A549 (cell line): ENCODE data around the gene HAVCR2. TPM values are rescaled to one million over a fixed set of nuclear protein-coding genes. Genes with fewer than 3 reads are reported as not detected.
A peak's percentile ranks its signal among the peaks of the same experiment; 100 is the strongest.

ENCODE experiments used
- BHLHE40 ChIP-seq: IDR thresholded peaks from 2 replicates; pipeline ENCODE4 v1.6.1; 2012; ENCODE audit warnings: low read depth, low read length, inconsistent platforms
- CBX2 ChIP-seq: fragments of 200-600 bp; sonication (generic); IDR thresholded peaks from 2 replicates; pipeline ENCODE4 v1.6.1; 2016; ENCODE audit warnings: low read depth, mild to moderate bottlenecking, borderline replicate concordance
- CEBPB ChIP-seq, 2 experiments: fragments of >200 bp in 1 of 2; sonication (Bioruptor Twin) in 1 of 2; formaldehyde crosslinking in 1 of 2; IDR thresholded peaks; 2 replicates each; pipeline ENCODE4 v1.6.1; 2012 to 2016
- EHF ChIP-seq: fragments of 250-450 bp; sonication (Bioruptor Pico); IDR thresholded peaks from 2 replicates; pipeline ENCODE4 v1.5.0; 2020; ENCODE audit warnings: mild to moderate bottlenecking
- FOXS1 ChIP-seq: fragments of 250-450 bp; sonication (Bioruptor Pico); IDR thresholded peaks from 2 replicates; pipeline ENCODE4 v1.5.0; 2020; ENCODE audit warnings: mild to moderate bottlenecking, moderate library complexity
- HOXA7 ChIP-seq: fragments of 250-450 bp; sonication (Bioruptor Pico); IDR thresholded peaks from 2 replicates; pipeline ENCODE4 v1.5.0; 2020; ENCODE audit warnings: mild to moderate bottlenecking, moderate library complexity
- HOXB5 ChIP-seq: fragments of 250-450 bp; sonication (Bioruptor Pico); IDR thresholded peaks from 2 replicates; pipeline ENCODE4 v1.5.0; 2020; ENCODE audit warnings: mild to moderate bottlenecking, moderate library complexity
- JUN ChIP-seq, 2 experiments: fragments of >200 bp; sonication (Bioruptor Twin); formaldehyde crosslinking; IDR thresholded peaks; 2 replicates in 1 of 2; 3 replicates in 1 of 2; pipeline ENCODE4 v1.6.1; 2016 to 2017
- JUNB ChIP-seq: fragments of >200 bp; sonication (Bioruptor Twin); formaldehyde crosslinking; IDR thresholded peaks from 2 replicates; pipeline ENCODE4 v1.6.1; 2016
- KDM1A ChIP-seq: fragments of 200-600 bp; sonication (generic); IDR thresholded peaks from 2 replicates; pipeline ENCODE4 v1.6.1; 2016; ENCODE audit warnings: low read depth, mild to moderate bottlenecking
- MYC ChIP-seq: IDR thresholded peaks from 2 replicates; pipeline ENCODE4 v1.6.1; 2012; ENCODE audit warnings: mild to moderate bottlenecking, inconsistent platforms, low read length, improper control_type of control experiment, borderline replicate concordance
- NFE2L2 ChIP-seq: fragments of 150-350 bp; conservative IDR thresholded peaks from 2 replicates; pipeline ENCODE4 v1.6.1; 2014; ENCODE audit warnings: low read length
- NR3C1 ChIP-seq: fragments of >200 bp; sonication (Bioruptor Twin); formaldehyde crosslinking; IDR thresholded peaks from 3 replicates; pipeline ENCODE4 v1.6.1; 2017
- PHF8 ChIP-seq: fragments of 200-600 bp; sonication (generic); IDR thresholded peaks from 2 replicates; pipeline ENCODE4 v1.6.1; 2016; ENCODE audit warnings: low read depth, mild to moderate bottlenecking, antibody characterized with exemption, moderate library complexity, borderline replicate concordance
- POLR2A ChIP-seq: IDR thresholded peaks from 2 replicates; pipeline ENCODE4 v1.6.1; 2012; ENCODE audit warnings: mild to moderate bottlenecking, low read length
- POLR2AphosphoS2 ChIP-seq: conservative IDR thresholded peaks from 2 replicates; pipeline ENCODE4 v1.6.1; 2012; ENCODE audit warnings: low read length, improper control_type of control experiment, inconsistent platforms
- RAD21 ChIP-seq, 2 experiments: fragments of >200 bp in 1 of 2; sonication (Bioruptor Twin) in 1 of 2; formaldehyde crosslinking in 1 of 2; IDR thresholded peaks in 1 of 2; conservative IDR thresholded peaks in 1 of 2; 2 replicates in 1 of 2; 3 replicates in 1 of 2; pipeline ENCODE4 v1.6.1; 2012 to 2018; ENCODE audit warnings: inconsistent platforms in 1 of 2
- RARB ChIP-seq: fragments of 250-450 bp; sonication (Bioruptor Pico); IDR thresholded peaks from 2 replicates; pipeline ENCODE4 v1.8.0; 2021; ENCODE audit warnings: mild to moderate bottlenecking, moderate library complexity
- REST ChIP-seq: fragments of 200-600 bp; sonication (generic); IDR thresholded peaks from 2 replicates; pipeline ENCODE4 v1.6.1; 2016; ENCODE audit warnings: antibody characterized with exemption, mild to moderate bottlenecking, moderate library complexity
- RFX5 ChIP-seq: fragments of 450-650 bp; IDR thresholded peaks from 2 replicates; pipeline ENCODE4 v1.7.1; 2014; ENCODE audit warnings: antibody characterized with exemption, mild to moderate bottlenecking, moderate library complexity
- SMC3 ChIP-seq: fragments of >200 bp; sonication (Bioruptor Twin); formaldehyde crosslinking; IDR thresholded peaks from 3 replicates; pipeline ENCODE4 v1.6.1; 2018; ENCODE audit warnings: inconsistent platforms
- USF2 ChIP-seq: fragments of 450-650 bp; IDR thresholded peaks from 2 replicates; pipeline ENCODE4 v1.6.1; 2014; ENCODE audit warnings: antibody characterized with exemption
- ZC3H11A ChIP-seq: fragments of 450-650 bp; IDR thresholded peaks from 2 replicates; pipeline ENCODE4 v1.6.1; 2014; ENCODE audit warnings: antibody characterized with exemption, mild to moderate bottlenecking
- ZFP36 ChIP-seq: fragments of 450-650 bp; IDR thresholded peaks from 2 replicates; pipeline ENCODE4 v1.6.1; 2014; ENCODE audit warnings: borderline replicate concordance; ENCODE audit not compliant: partially characterized antibody
- ZNF302 ChIP-seq: fragments of 250-450 bp; sonication (Bioruptor Pico); IDR thresholded peaks from 2 replicates; pipeline ENCODE4 v1.9.0; 2021; ENCODE audit warnings: inconsistent platforms, mild to moderate bottlenecking, moderate library complexity
- polyA plus RNA-seq, 4 experiments: library from polyadenylated mRNA; depleted of rRNA in 3 of 4; stranded (reverse); fragments of >200 nt; fragmentation: RNase III in 1 of 4; extraction: RNeasy Plus Mini Kit Qiagen cat#74134 plus additional on column Dnase treatment in 1 of 4; gene quantifications; 2 replicates in 3 of 4; 3 replicates in 1 of 4; pipeline ENCODE4 v1.2.3, GENCODE V29; 2011 to 2017
- TF ChIP-seq, protein P1 (sequence below): fragments of 250-450 bp; sonication (Bioruptor Pico); IDR thresholded peaks from 2 replicates; pipeline ENCODE4 v1.5.0; 2020; ENCODE audit warnings: low read depth, mild to moderate bottlenecking, moderate library complexity
- TF ChIP-seq, protein P2 (sequence below): IDR thresholded peaks from 2 replicates; pipeline ENCODE4 v1.6.1; 2012
- TF ChIP-seq, protein P3 (sequence below): fragments of 150-350 bp; IDR thresholded peaks from 2 replicates; pipeline ENCODE4 v1.6.1; 2014; ENCODE audit warnings: low read depth, mild to moderate bottlenecking, low read length

Gene HAVCR2
- polyA plus RNA-seq, 2 of the 4 experiments (the other 2 are of a cell fraction), result 0.13 to 0.17 TPM

GRCh38 chr5:157100140-157100679 is 8.6 kb downstream of the HAVCR2 start (continued):
- peak; percentile 48; the same call in 1 of the 2 replicates for TF ChIP-seq REST
- TF ChIP-seq ZC3H11A, result no peak
- TF ChIP-seq RFX5, result no peak
- TF ChIP-seq EHF, result no peak
- no peak for TF ChIP-seq NFE2L2
- peak; percentile 78 for TF ChIP-seq JUNB
- no peak for TF ChIP-seq NR3C1
- TF ChIP-seq, protein P1, sequence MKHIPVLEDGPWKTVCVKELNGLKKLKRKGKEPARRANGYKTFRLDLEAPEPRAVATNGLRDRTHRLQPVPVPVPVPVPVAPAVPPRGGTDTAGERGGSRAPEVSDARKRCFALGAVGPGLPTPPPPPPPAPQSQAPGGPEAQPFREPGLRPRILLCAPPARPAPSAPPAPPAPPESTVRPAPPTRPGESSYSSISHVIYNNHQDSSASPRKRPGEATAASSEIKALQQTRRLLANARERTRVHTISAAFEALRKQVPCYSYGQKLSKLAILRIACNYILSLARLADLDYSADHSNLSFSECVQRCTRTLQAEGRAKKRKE (CRISPR knock-in tag), result no peak
- 0 out of 5 replicates have a peak, but pooled peaks of 1 of the 2 experiments have one; percentile 33 for TF ChIP-seq JUN (IDR thresholded peaks at IDR 0.05)
- TF ChIP-seq, protein P2, sequence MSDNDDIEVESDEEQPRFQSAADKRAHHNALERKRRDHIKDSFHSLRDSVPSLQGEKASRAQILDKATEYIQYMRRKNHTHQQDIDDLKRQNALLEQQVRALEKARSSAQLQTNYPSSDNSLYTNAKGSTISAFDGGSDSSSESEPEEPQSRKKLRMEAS, result 0 out of 2 replicates have a peak, but pooled peaks have one; percentile 36
- no peak for TF ChIP-seq MYC
- no peak for TF ChIP-seq ZFP36
- TF ChIP-seq USF2, result peak; percentile 56
- no peak for TF ChIP-seq PHF8
- no peak for TF ChIP-seq HOXA7 (CRISPR knock-in tag)
- TF ChIP-seq RAD21 (conservative IDR thresholded peaks at IDR 0.05 in 1 of 2, IDR thresholded peaks at IDR 0.05 in 1 of 2), result no peak; a peak in 1 of 5 replicates
- TF ChIP-seq, protein P3, sequence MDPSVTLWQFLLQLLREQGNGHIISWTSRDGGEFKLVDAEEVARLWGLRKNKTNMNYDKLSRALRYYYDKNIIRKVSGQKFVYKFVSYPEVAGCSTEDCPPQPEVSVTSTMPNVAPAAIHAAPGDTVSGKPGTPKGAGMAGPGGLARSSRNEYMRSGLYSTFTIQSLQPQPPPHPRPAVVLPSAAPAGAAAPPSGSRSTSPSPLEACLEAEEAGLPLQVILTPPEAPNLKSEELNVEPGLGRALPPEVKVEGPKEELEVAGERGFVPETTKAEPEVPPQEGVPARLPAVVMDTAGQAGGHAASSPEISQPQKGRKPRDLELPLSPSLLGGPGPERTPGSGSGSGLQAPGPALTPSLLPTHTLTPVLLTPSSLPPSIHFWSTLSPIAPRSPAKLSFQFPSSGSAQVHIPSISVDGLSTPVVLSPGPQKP, result no peak
- no peak for TF ChIP-seq POLR2A
- no peak for TF ChIP-seq HOXB5 (CRISPR knock-in tag)
- TF ChIP-seq ZNF302, result no peak
- no peak for TF ChIP-seq SMC3
- no peak for TF ChIP-seq RARB (CRISPR knock-in tag)
- TF ChIP-seq KDM1A, result 0 out of 2 replicates have a peak, but pooled peaks have one; percentile 27
- TF ChIP-seq FOXS1 (CRISPR knock-in tag), result no peak
- no peak for TF ChIP-seq POLR2AphosphoS2
- no peak for TF ChIP-seq CBX2
- TF ChIP-seq BHLHE40, result no peak
- TF ChIP-seq CEBPB (IDR thresholded peaks at IDR 0.05), result peak; percentile 45 to 69; a peak in 3 of 4 replicates
